HG03064 (cell line): ENCODE results near the gene ADAMTS15.

Experiments
- ATAC-seq: cut with Tn5 transposase; IDR thresholded peaks from one replicate; pipeline ENCODE4 v1.9.1; 2021; ENCODE audit warnings: low read depth; ENCODE audit not compliant: unreplicated experiment

ADAMTS15 gene

DNA sequence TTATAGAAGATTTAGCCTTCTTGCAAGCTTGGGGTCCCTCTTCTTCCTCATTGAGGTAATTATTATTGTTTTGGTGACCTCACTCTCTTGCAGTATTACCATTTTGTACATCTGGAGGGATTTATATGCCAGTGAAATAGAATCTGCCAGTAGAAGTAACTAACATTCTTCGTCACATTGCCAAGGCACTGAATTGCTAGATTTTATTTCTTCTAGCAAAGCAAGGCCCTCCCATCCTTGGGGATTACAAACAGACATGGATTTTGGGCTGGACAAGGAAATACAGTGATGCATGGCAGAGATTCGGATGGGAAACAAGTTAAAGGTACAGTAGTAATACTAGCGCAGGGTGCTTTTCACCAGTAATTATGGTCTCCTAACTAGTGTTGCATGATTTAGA lies 7.8 kb downstream of the ADAMTS15 start:
- ATAC-seq, result no peak

DNA sequence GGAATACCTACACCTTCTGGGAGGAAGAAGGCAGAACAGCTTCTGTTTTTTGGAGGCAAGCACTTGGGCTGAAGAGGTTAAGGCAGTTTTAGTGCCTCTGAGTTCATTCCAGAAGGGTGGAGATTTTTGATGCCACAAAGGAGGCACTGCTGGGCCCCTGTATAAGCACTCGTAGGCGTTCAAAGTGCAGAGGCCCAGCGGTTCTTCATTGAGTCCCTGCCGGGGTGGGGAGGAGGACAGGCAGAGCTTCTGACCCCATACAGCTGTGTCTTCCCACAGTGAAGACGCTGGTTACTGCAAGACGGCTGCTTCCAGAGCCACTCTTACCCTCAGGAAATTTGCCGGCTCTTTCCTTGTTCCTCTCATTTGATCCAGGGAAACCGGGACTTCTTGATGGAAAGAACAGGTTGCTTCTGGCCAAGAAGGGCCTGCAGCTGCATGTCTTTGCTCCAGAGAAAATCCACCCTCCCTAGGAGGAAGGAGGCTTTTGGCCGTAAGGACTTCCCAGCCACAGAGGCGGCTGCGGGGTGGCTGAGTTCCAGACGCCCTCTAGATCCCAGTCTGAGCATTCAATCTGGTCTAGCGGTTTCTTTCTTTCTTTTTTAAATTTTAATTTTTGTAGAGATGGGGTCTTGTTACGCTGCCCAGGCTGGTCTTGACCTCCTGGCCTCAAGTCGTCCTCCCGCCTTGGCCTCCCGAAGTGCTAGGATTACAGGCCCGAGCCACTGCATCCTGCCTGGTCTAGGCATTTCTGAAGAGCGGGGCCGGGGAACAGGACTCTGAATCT lies 9.4 kb downstream of the ADAMTS15 start:
- no peak for ATAC-seq

DNA sequence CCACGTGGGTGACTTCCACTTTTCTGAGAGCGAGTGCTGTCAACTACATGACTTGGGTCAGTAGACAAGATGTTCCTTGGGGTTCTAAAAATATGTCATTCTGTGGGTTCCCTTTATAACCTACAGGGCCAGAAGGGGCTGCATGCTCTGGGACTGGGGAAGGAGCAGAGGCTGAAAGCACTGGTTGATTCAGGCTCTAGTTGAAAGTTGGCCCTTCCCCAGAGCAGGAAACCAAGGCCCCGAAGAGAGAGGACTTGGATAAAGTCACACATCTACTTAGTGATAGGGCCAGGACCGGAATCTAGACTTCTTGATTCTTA lies 9.9 kb downstream of the ADAMTS15 start:
- ATAC-seq, result no peak

DNA sequence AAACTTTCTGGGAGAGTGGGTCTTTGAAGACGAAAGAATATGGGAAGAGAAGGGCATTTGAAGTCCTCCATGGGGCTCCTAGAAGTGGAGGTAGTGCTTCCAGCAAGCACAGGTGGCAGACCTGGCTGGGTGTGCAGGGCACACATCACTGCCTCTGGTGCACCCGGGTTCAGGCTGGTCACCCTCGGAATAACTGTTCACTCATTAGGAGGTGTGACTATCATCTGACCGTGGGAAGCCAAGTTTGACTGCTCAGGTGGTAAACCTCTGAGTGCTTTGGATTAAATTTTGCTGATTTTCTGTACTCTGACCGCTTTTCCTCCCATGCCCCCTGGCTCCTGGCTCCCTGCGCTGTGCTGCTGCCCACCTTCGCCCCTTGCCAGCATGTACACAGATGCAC lies 11.1 kb downstream of the ADAMTS15 start:
- ATAC-seq, result no peak

DNA sequence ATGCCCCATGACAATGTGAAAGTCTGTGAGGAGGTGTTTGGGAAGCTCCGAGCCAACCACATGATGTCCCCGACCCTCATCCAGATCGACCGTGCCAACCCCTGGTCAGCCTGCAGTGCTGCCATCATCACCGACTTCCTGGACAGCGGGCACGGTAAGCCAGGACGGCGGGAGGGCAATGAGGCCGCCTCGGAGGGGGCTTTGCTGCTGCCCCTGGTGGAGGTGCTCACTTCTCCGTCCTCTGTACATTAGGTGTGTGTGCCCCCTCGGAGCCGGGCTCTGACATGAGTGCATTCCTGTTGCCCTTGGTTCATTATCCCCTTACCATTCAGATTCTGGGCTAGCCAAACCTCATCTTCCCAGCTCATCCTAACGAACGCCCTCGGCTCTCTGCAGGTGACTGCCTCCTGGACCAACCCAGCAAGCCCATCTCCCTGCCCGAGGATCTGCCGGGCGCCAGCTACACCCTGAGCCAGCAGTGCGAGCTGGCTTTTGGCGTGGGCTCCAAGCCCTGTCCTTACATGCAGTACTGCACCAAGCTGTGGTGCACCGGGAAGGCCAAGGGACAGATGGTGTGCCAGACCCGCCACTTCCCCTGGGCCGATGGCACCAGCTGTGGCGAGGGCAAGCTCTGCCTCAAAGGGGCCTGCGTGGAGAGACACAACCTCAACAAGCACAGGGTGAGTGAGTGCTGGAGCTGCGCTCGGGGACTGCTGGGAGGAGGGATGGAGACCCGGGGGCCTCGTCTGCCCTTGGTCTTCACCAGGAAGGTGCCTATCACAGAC lies 13.8 kb downstream of the ADAMTS15 start:
- ATAC-seq, result no peak

DNA sequence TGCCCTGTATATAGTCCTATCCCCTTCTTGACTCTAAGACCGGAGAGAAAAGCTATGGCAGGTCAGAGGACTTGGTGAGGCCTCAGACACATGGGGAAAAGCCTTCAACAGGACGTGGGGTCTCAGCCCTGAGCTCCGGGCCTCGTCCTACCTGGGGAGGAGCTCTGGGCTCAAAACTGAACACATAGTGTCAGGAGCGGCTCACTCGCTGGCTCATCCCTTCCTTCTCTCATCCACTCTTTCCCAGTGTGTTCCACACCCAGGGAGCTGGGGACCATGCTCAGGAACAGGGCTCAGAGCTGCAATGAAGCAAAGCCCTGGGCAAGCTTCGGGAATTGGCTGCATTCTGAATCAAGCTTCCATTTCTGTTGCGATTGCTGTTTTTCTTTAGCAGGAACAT lies 14.5 kb downstream of the ADAMTS15 start:
- ATAC-seq, result no peak

DNA sequence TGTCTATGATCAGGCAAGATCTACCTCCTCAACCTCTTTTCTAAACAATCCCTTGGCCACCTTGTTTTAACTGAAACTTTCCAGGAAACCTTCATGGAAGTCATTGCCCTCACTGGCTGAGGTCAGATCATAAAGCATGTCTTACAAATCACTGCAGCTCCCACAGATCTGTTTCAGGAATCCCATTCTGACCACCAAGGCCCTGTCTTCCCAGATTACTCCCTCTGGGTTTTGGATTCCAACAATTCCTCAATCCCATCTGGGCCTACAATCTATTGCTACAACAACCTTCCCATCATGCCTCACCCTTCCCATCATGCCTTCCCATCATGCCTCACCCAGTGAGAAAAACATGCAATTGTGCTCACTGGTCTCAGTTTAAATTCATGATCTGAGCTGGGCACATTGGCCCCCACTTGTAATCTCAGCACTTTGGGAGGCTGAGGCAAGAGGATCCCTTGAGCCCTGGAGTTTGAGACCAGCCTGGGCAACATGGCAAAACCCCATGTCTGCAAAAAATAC lies 15.9 kb downstream of the ADAMTS15 start:
- ATAC-seq, result no peak

DNA sequence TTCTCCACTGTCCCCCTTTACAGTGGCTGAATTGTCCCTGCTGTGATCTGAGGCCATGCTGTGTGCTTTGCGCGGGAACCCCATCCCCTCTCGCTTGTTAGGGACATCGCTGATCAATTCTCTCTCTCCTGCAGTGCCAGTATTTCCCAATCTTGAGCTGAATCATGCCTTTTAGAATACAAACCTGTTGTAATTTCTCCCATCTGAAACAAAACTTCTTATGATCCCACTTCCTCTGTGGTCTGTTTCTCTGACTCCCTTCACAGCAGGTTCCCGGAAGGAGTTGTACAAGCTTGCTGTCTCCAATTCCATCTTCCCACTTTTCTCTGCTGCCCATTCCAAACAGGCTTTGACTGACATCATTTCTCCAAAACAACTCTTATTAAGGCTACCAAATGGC lies 16.8 kb downstream of the ADAMTS15 start:
- no peak for ATAC-seq

DNA sequence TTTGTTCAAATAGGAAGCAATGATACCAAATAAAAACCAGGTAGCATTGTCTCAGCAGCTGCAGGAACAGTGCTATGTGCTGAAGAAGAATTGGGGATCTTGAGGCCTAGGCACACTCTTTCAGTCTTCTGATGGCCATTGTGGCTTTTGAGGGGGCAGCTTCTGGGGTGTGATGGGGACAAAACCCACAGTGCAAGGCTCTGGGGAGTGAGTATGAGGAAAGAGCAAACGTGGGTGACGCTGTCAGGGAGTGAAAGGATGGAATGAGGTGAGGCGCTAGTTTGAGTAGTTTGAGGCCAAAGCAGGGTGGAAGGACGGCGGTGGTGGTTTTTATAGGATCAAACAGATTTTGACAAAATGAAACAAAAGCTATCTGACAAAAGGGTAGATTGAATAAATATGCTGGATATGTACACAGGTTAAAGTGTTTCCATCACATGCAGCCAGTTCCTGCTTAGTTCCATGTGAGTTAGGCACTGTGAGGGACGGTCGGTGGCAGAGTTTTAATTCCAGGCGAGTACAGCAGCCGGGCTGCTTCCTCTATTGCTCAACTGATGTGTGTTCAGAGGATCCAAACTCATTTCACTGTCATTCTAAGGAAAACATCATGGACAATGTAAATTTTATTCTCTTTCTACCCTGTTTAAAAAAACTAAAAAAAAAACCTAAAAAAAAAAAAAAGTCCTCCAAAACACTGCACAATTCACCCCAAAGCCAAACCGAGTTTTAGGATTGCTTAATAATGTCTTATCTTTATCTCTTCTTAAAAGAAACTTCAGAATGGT lies 18.9 kb downstream of the ADAMTS15 start:
- no peak for ATAC-seq

DNA sequence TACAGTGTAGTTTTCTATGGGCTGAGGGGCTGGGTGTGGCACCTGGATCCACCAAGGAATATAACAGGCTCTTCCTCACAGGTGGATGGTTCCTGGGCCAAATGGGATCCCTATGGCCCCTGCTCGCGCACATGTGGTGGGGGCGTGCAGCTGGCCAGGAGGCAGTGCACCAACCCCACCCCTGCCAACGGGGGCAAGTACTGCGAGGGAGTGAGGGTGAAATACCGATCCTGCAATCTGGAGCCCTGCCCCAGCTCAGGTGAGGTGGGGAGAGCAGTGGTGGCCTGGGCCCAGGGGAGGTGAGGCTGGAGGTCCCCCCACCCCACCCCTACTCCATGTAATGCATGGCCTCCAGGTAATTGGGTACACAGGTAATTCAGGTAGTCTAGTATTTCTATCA lies 20.7 kb downstream of the ADAMTS15 start:
- no peak for ATAC-seq

DNA sequence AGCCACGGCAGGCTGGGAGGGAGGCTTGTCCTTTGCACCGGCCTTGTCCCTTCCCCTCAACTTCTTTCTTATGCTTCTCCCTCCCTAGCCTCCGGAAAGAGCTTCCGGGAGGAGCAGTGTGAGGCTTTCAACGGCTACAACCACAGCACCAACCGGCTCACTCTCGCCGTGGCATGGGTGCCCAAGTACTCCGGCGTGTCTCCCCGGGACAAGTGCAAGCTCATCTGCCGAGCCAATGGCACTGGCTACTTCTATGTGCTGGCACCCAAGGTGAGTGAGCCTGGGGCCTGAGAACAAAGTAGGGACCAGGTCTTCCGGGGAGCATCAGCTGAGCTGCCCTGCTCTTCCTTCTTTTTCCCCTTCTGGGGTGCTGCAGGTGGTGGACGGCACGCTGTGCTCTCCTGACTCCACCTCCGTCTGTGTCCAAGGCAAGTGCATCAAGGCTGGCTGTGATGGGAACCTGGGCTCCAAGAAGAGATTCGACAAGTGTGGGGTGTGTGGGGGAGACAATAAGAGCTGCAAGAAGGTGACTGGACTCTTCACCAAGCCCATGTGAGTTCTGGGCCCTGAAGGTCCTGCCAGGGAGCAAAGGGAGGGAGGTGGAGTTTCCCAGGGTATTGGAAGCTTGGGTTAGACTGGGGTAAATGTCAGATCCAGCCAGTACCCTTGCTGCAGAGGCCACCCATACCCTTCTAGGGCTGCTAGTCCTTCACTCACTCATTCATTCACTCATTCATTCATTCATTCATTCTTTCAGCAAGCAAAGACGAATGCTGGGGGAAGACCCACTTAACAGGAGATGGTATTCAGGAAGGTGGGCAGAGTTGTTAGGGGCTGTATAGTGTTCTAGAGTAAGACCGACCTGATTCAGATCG lies 22.6 kb downstream of the ADAMTS15 start:
- ATAC-seq, result no peak

DNA sequence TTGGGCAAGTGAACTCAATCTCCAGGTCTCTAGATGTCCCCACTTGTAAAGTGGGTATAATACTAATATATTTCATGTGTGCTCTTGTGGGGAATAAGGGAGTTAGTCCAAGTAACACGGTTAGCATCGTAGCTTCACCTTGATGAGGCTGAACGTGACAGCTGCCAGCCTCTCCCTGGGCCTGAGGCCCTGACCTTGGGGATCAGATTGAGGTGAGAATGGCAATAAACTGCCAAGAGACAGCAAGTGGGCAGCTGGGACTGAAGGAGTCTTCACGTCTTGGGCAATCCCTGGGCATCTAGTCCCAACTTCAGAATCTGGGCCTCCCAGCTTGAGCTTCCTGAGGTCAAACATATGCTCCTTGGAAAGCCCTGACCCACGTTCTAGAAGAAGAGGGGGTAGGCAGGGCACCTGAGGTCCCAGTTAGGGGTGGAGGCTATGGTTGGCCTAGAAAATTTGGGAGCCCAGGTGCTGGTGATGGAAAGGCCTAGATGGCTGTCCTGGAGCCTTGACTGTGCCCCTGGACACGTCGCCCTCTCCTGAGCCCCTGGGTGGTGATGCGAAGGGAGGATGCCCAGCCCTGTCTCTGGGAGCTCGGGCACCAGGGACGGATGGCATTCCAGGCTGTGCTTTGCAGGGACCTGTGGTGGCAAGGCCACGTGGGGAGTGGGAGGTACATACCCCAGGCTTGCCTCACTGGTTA lies 23.4 kb downstream of the ADAMTS15 start:
- ATAC-seq, result no peak

DNA sequence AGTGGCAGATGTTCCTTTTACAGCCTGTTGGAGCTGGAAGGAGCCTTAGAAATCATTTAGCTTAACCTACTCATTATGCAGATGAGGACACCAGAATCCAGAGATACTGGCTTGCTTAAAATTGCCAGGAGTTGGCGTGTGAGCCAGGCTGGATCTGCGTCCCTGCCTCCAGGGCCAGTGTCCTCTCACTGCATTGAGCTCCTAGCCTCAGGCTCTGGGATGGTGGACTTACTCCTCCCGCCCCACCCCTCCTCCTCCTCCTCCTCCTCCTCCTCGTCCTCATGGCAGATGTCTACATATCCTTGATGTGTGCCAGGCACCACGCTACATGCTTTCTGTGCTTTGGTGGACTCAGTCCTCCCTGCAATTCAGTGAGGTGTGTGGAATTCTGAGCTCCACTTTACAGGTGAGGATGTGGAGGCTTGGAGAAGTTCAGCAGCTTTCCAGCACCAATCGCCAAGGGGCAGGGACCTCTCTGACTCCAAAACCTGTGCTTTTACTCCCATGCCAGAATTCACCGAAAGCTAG lies 24.1 kb downstream of the ADAMTS15 start:
- no peak for ATAC-seq

DNA sequence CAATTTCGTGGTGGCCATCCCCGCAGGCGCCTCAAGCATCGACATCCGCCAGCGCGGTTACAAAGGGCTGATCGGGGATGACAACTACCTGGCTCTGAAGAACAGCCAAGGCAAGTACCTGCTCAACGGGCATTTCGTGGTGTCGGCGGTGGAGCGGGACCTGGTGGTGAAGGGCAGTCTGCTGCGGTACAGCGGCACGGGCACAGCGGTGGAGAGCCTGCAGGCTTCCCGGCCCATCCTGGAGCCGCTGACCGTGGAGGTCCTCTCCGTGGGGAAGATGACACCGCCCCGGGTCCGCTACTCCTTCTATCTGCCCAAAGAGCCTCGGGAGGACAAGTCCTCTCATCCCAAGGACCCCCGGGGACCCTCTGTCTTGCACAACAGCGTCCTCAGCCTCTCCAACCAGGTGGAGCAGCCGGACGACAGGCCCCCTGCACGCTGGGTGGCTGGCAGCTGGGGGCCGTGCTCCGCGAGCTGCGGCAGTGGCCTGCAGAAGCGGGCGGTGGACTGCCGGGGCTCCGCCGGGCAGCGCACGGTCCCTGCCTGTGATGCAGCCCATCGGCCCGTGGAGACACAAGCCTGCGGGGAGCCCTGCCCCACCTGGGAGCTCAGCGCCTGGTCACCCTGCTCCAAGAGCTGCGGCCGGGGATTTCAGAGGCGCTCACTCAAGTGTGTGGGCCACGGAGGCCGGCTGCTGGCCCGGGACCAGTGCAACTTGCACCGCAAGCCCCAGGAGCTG lies 24.8 kb downstream of the ADAMTS15 start:
- ATAC-seq, result no peak

DNA sequence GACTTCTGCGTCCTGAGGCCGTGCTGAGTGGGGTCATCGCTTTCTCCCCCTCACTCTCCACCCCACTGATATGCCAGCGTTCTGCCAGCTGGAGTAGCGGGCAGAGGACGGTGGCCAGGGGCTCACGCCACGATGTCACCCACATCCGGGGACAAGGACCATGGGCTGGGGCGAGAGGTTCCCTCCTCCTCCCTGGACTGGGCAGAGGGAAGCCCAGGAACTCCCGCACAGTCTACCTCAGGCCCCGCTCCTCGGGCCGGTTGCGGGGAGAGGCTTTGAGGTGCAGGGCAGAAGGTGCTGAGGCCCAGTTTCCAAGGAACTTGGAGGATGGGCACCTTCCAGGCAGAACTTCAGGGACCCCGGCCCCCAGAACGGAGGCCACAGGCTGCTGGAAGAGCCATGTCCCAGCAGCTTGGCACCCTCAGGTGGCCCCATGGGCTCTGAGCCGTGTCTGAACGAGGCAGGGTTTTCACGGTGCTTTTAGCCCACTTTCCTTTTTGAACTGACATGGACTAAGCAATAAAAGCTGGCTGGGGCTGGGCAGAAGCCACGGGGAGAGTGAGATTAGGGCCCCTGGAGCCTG lies 25.4 kb downstream of the ADAMTS15 start:
- ATAC-seq, result no peak

DNA sequence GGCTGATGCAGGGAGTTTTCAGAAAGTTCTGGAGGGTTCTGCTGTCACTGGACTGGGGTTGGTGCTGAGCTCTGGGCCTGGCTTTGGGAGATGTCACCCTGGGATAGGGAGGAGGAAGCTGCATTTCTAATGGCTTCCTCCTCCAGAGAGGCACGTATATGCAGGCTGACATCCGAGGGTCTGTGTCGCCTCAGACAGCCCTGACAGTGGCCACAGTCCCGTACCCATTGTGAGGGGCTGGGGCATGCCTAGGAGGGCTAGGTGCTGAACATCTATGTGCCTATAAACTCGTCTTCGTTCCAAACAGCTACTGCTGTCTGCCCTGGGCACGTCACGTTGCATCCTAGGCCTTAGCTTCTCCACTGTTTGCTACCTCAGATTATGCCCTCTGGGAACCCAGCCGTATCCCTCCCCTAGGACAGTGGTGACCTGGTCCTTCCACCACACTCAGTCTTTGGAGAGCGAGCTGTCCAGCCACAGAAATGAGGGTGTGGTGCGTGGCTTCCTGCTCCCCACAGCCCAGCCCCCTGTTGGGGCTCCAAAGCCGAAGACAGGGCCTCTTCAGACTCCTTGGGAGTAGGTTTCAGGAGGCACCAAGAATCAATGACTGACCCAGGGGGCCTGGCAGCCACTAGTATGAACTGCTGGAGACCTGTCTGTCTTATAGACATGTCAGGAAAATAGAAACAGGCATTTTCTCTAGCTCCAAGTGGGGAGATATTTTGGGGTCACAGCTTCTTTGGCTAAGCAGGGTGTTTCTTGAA lies 26.4 kb downstream of the ADAMTS15 start:
- ATAC-seq, result no peak

DNA sequence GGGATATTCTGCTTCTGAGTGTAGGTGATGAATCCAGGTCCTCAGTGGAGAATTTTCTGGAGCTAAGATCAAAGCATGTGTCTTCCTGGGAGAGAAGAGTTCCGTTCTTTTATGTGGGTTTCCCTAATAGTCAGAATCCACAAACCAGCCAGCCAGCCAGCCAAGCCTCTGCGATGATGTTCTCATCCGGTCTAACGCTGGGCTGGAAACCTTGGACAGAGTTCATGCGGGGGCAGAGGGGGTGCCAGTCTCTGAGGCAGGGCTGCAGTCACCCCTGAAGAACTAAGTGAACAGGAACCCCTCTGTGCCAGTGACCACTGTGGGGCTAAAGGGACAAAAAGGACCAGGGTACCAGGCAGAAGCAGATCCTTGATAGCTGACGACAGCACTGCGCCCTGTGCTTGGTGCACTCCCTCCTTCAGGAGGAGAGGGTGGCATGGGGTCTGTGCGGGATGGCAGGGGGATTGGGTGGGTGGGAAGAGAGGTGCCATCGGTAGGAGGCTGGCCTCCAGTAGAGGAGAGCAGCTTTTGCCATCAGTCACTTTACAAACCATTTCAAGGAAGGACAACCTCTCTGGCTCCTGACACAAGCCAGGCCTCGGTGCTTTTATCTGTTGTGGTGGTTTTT lies 27.1 kb downstream of the ADAMTS15 start:
- ATAC-seq, result no peak
